Stomach (tissue), 9 donors: ENCODE results near the gene ZBED4. TPM values are rescaled to one million over a fixed set of nuclear protein-coding genes. Genes with fewer than 3 reads are reported as not detected.

Experiments
- DNase-seq, 2 donors: peaks; one replicate each; pipeline versions ENCODE4 v3.0.0 to v3.0.0-alpha.2; 2013 to 2019
- H3K27ac ChIP-seq, 5 donors: fragments of 200-600 bp in 4 of 5; sonication (generic) in 4 of 5; one replicate each; pipeline ENCODE4 v1.5.1; 2013 to 2019; ENCODE audit warnings: mild to moderate bottlenecking in 1 of 5, moderate library complexity in 1 of 5
- H3K27me3 ChIP-seq, 3 donors: fragments of 200-600 bp; sonication (generic); one replicate each; pipeline ENCODE4 v1.5.1; 2017 to 2019; ENCODE audit warnings: mixed run types in 1 of 3
- H3K36me3 ChIP-seq, 4 donors: fragments of 200-600 bp; sonication (generic); 1 replicate in 3 of 4; 2 replicates in 1 of 4; pipeline ENCODE4 v1.5.1; 2016 to 2019
- H3K4me1 ChIP-seq, 4 donors: fragments of 200-600 bp; sonication (generic); one replicate each; pipeline ENCODE4 v1.5.1; 2016 to 2019
- H3K4me3 ChIP-seq, 4 donors: fragments of 200-600 bp; sonication (generic) in 3 of 4; one replicate each; pipeline ENCODE4 v1.5.1; 2016 to 2019; ENCODE audit warnings: mild to moderate bottlenecking in 1 of 4
- H3K9me3 ChIP-seq, 4 donors: fragments of 200-600 bp; sonication (generic); one replicate each; pipeline ENCODE4 v1.5.1; 2016 to 2019
- EP300 ChIP-seq: sonication (generic); formaldehyde crosslinking; IDR thresholded peaks from one replicate; pipeline ENCODE4 v1.6.1; 2017; ENCODE audit warnings: antibody characterized with exemption
- POLR2A ChIP-seq, 4 donors: fragments of 450-650 bp; IDR thresholded peaks; one replicate each; pipeline ENCODE4 v1.6.1; 2016; ENCODE audit warnings: antibody characterized with exemption in 4 of 4, control low read depth in 2 of 4, mild to moderate bottlenecking in 1 of 4, moderate library complexity in 1 of 4
- POLR2AphosphoS5 ChIP-seq, 3 donors: sonication (generic); formaldehyde crosslinking; IDR thresholded peaks; one replicate each; pipeline ENCODE4 v1.6.1; 2016; ENCODE audit warnings: antibody characterized with exemption in 3 of 3
- WGBS, 5 donors: extraction: QIAGEN DNeasy Blood & Tissue Kit in 3 of 5; methylation state at CpG; one replicate each; pipeline versions ENCODE4 v1.1.5 to v1.1.7; 2013 to 2018; 5-methylcytosine and 5-hydroxymethylcytosine counted together
- intact Hi-C: fragments of 100-400 bp; cut with DNase I; formaldehyde crosslinking; loops from one replicate; pipeline ENCODE4 v1.15.1; 2023; ENCODE audit warnings: low total_unique reads
- polyA plus RNA-seq, 3 donors: library from polyadenylated mRNA; stranded (reverse); fragments of 200-250 nt; gene quantifications; one replicate each; pipeline ENCODE4 v1.2.3, GENCODE V29; 2013
- total RNA-seq, 5 donors: library from RNA; depleted of rRNA; stranded (reverse); fragments of >200 nt; gene quantifications; one replicate each; pipeline versions ENCODE4 v1.1.0 to v1.2.3, GENCODE V29; 2014 to 2016
- TF ChIP-seq, protein P1 (sequence below), 7 experiments: fragments of 450-650 bp in 4 of 7; fragments of 200-600 bp in 3 of 7; sonication (generic) in 3 of 7; IDR thresholded peaks; one replicate each; pipeline ENCODE4 v1.5.1; 2016 to 2019; ENCODE audit warnings: antibody characterized with exemption in 7 of 7, control low read depth in 2 of 7, mild to moderate bottlenecking in 1 of 7
- donor health status: healthy with polysubstance abuse.
- donor health status: Bipolar disorder and iron deficiency.
- donor health status: healthy.

ZBED4 gene
- total and polyA plus RNA-seq, 8 donors, result 2.2 to 31.7 (median 12.2) TPM

DNA sequence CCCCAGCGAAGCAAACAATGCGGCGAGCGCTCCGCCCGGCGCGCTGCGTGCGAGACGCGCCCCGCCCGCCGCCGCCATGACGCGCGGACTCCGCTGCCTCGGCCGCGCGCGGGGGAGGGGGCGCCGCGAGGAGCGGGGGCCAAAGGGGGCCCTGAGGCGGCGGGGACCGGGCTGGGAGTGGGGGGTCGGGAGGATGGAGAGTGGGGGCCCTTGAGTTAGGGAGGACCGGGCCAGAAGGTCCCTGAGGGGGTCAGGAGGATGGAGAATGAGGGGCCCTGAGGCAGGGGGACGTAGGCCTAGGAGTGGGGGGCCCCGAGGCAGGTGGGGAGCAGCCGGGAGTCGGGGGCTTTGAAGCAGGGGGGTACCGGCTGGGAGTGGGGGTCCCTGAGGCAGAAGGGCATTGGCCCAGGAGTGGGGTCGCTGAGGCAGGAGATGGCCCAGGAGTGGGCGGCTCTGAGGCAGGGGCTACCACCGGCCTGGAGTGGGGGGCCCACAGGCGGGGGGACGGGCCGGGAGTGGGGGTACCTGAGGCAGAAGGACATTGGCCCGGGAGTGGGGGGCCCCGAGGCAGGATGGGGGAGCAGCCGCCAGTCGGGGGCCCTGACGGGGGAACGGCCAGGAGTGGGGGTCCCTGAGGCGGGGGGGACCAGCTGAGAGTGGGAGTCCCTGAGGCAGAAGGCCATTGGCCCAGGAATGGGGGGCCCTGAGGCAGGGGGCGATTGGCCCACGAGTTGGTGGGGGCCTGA is 25.6 kb upstream of the ZBED4 start, which contains the start of gene BRD1:
Gene BRD1, minus strand, starts transcription at position 21 of the 746 bp plus-strand sequence. CDS start 3,556 bp downstream, outside the sequence.
- H3K4me1 ChIP-seq, result peaks cover 23 to 44% (median 34%) of the 10 kb centered on the region in 4 donors
- peaks cover 0 to 6% (median 2%) of the 10 kb centered on the region in 4 donors for H3K9me3 ChIP-seq
- H3K36me3 ChIP-seq, result peaks cover 10 to 24% (median 13%) of the 10 kb centered on the region in 4 donors
- DNase-seq, result peak; percentile 73 to 91
- no peaks in the 10 kb centered on the region for H3K27me3 ChIP-seq
- WGBS, 5 donors, result 4 to 63% (median 18%) methylated on average over 11 to 54 of the region's 54 CpGs
- H3K27ac ChIP-seq, result peak within 1 kb of the TSS; percentile 86 to 95 (median 91)
- peak within 1 kb of the TSS; percentile 62 to 90 (median 65) for H3K4me3 ChIP-seq
- intact Hi-C loops, result no loop called here
- no peak for TF ChIP-seq POLR2A (IDR thresholded peaks at IDR 0.05)
- TF ChIP-seq, protein P1, sequence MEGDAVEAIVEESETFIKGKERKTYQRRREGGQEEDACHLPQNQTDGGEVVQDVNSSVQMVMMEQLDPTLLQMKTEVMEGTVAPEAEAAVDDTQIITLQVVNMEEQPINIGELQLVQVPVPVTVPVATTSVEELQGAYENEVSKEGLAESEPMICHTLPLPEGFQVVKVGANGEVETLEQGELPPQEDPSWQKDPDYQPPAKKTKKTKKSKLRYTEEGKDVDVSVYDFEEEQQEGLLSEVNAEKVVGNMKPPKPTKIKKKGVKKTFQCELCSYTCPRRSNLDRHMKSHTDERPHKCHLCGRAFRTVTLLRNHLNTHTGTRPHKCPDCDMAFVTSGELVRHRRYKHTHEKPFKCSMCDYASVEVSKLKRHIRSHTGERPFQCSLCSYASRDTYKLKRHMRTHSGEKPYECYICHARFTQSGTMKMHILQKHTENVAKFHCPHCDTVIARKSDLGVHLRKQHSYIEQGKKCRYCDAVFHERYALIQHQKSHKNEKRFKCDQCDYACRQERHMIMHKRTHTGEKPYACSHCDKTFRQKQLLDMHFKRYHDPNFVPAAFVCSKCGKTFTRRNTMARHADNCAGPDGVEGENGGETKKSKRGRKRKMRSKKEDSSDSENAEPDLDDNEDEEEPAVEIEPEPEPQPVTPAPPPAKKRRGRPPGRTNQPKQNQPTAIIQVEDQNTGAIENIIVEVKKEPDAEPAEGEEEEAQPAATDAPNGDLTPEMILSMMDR (IDR thresholded peaks at IDR 0.05), result no peak
- no peak for TF ChIP-seq EP300
- no peak for TF ChIP-seq POLR2AphosphoS5 (IDR thresholded peaks at IDR 0.05)

DNA sequence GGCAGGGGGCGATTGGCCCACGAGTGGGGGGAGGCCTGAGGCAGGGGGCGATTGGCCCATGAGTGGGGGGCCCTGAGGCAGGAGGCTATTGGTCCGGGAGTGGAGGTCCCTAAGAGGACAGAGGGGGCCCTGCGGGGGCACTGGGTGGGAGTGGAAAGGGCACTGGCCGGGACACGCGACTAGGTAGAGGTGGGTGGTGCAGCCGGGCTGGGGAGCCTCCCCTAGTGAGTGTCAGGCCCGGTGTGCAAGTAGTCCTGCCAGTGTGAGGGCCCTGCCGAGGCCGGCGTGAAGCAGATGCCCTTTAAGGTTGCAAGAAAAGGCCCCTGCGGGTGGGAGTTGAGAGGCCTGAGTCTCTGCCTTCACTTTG is 25.1 kb upstream of the ZBED4 start:
- peaks cover 5 to 18% (median 8%) of the 10 kb centered on the region in 4 donors for H3K36me3 ChIP-seq
- H3K4me1 ChIP-seq, result peaks cover 23 to 38% (median 31%) of the 10 kb centered on the region in 4 donors
- no peak overlapping the region for H3K4me3 ChIP-seq
- H3K27me3 ChIP-seq, result no peaks in the 10 kb centered on the region
- DNase-seq, result no peak
- intact Hi-C loops, result no loop called here
- WGBS, 5 donors, result 87 to 95% (median 92%) methylated on average over 13 to 14 of the region's 14 CpGs
- peak overlapping the region in 1 of 5 donors; percentile 91 for H3K27ac ChIP-seq
- TF ChIP-seq POLR2AphosphoS5 (IDR thresholded peaks at IDR 0.05), result no peak
- TF ChIP-seq EP300, result no peak
- no peak for TF ChIP-seq POLR2A (IDR thresholded peaks at IDR 0.05)
- TF ChIP-seq, protein P1 (IDR thresholded peaks at IDR 0.05), result no peak
- peaks cover 0 to 6% (median 2%) of the 10 kb centered on the region in 4 donors for H3K9me3 ChIP-seq

DNA sequence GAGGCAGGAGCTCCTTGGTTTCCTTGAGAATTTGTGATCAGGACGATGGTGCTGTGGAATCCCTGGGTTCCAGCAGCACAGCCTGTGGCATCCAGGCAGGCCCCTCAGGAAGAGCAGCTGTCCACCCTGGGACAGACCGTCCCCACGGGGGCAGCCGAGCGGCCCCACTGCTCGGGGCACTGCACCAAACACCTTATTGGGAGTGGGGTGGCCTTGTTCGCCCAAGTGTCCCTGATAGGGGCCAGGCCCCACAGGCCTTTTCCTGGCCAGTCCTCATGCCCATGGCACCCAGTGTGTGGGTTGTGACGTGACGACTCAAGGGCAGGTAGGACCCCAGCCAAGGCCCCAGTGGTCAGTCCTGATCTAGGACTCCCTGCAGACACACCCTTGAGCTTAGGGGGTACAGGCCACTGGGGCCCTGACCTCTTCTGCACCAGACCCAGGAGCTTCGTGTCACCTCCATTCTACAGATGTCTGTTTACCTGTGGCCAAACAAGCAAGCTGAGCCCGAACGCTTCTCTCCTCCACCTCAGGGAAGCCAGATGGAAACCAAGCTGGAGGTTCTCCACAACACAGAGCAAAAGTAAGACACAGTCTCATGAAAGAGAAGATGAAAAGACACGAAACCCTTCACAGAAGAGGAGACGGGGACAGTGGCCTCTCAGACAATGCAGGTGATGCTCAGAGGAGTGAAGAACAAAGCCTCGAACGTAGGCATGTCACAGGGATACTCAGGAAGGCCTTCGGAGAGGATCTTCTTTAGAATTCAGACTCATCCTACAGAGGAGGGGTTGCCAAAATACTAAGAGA is 24.4 kb upstream of the ZBED4 start:
- TF ChIP-seq POLR2A (IDR thresholded peaks at IDR 0.05), result no peak
- TF ChIP-seq POLR2AphosphoS5 (IDR thresholded peaks at IDR 0.05), result no peak
- TF ChIP-seq, protein P1 (IDR thresholded peaks at IDR 0.05), result no peak
- TF ChIP-seq EP300, result no peak
- Histone ChIP-seq H3K4me3 (no peak overlapping the region), H3K27me3 (no peaks in the 10 kb centered on the region), H3K4me1 (peaks cover 21 to 31% (median 28%) of the 10 kb centered on the region in 4 donors), H3K9me3 (peaks cover 0 to 6% (median 2%) of the 10 kb centered on the region in 4 donors), H3K27ac (no peak overlapping the region), H3K36me3 (peaks cover 0 to 12% (median 2%) of the 10 kb centered on the region in 4 donors)
- WGBS, 5 donors, result 91 to 96% (median 95%) methylated on average over 14 to 17 of the region's 17 CpGs
- intact Hi-C loops, result no loop called here
- no peak for DNase-seq

DNA sequence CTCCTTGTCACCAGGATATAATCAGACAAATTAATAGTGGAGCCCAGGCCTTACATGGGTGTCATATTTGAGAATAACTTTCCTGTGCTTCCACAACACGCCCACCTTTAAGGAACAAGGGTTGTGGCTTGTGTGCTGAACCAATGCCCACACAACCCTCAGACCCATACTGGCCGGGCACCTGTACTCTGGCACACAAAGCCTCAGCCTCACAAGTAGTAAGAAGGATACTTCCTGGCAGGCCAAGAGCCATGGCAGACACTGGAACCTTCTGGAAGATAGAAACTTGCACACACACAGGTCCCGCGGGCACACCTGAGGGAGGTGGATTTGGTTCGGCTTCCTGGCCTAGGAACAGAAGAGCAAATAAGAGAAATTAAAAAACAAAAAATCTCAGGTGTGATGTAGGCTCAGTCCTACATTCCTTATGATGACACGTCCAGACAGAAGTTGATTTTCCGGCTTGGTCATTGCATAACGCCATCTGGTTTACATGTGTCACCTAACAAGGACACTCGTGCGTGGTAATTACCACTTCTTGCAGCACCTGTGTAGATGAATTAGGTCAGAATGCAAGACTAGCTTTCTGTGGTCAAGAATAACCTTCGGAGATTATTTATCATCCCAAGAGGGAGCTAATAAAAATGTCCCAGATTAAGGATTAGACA is 20.2 kb upstream of the ZBED4 start:
- TF ChIP-seq POLR2A (IDR thresholded peaks at IDR 0.05) (no peak), POLR2AphosphoS5 (IDR thresholded peaks at IDR 0.05) (no peak), EP300 (no peak)
- TF ChIP-seq, protein P1 (IDR thresholded peaks at IDR 0.05), result no peak
- Histone ChIP-seq H3K4me1 (peaks cover 0 to 3% (median under 1%) of the 10 kb centered on the region in 4 donors), H3K4me3 (no peak overlapping the region), H3K27me3 (peaks cover 0 to 16% (median 0%) of the 10 kb centered on the region in 3 donors), H3K36me3 (no peaks in the 10 kb centered on the region), H3K9me3 (peaks cover 0 to 6% (median 2%) of the 10 kb centered on the region in 4 donors), H3K27ac (no peak overlapping the region)
- 70 to 85% (median 75%) methylated on average over 11 of the region's 11 CpGs for WGBS, 5 donors
- peak in 1 of 2 donors; percentile 88 for DNase-seq
- intact Hi-C loops, result no loop called here
